Loucy (cell line): Measurements from ENCODE around the gene EGF.
"Not testable (repeated sequence)": the region's sequence is repeated elsewhere in the genome, so short reads cannot be mapped to it uniquely, and the experiment has no call there.

Experiments
- H2AFZ ChIP-seq: fragments of 200-600 bp; sonication (generic); 2 replicates; pipeline ENCODE4 v1.6.0; 2016; ENCODE audit warnings: antibody characterized with exemption, mild to moderate bottlenecking, low read length, moderate library complexity
- H3F3A ChIP-seq: fragments of 200-600 bp; 2 replicates; pipeline ENCODE4 v1.6.0; 2016; ENCODE audit warnings: antibody characterized with exemption, low read depth, mild to moderate bottlenecking
- H3K27me3 ChIP-seq: fragments of 200-600 bp; sonication (generic); 2 replicates; pipeline ENCODE4 v1.6.1; 2014; ENCODE audit warnings: low read length, mild to moderate bottlenecking; ENCODE audit not compliant: insufficient read depth, poor library complexity, severe bottlenecking
- H3K36me3 ChIP-seq: fragments of 200-600 bp; sonication (generic); 2 replicates; pipeline ENCODE4 v1.6.1; 2016; ENCODE audit warnings: low read length; ENCODE audit not compliant: insufficient read depth
- H3K4me1 ChIP-seq: fragments of 200-600 bp; sonication (generic); 2 replicates; pipeline ENCODE4 v1.5.1; 2014; ENCODE audit warnings: low read length, mild to moderate bottlenecking; ENCODE audit not compliant: insufficient read depth, poor library complexity, severe bottlenecking
- H3K4me2 ChIP-seq: fragments of 200-600 bp; sonication (generic); 2 replicates; pipeline ENCODE4 v1.6.0; 2014; ENCODE audit warnings: antibody characterized with exemption, low read length, low read depth, mild to moderate bottlenecking; ENCODE audit not compliant: poor library complexity, severe bottlenecking
- H3K4me3 ChIP-seq: fragments of 200-600 bp; sonication (generic); 2 replicates; pipeline ENCODE4 v1.5.1; 2014; ENCODE audit warnings: low read length, mild to moderate bottlenecking, mixed read lengths; ENCODE audit not compliant: poor library complexity, severe bottlenecking
- H3K79me2 ChIP-seq: fragments of 200-600 bp; sonication (generic); 2 replicates; pipeline ENCODE4 v1.6.1; 2014; ENCODE audit warnings: low read length; ENCODE audit not compliant: insufficient read depth
- H3K9ac ChIP-seq: fragments of 200-600 bp; sonication (generic); 2 replicates; pipeline ENCODE4 v1.6.0; 2014; ENCODE audit warnings: mild to moderate bottlenecking, low read depth, low read length, moderate library complexity; ENCODE audit not compliant: poor library complexity, severe bottlenecking
- H3K9me2 ChIP-seq: fragments of 200-600 bp; sonication (generic); replicated peaks from 2 replicates; pipeline ENCODE4 v1.6.1; 2016; ENCODE audit warnings: low read depth, low read length, mixed read lengths
- H3K9me3 ChIP-seq: fragments of 200-600 bp; sonication (generic); 2 replicates; pipeline ENCODE4 v1.6.1; 2014; ENCODE audit warnings: mild to moderate bottlenecking, antibody characterized with exemption, low read length, low read depth; ENCODE audit not compliant: insufficient read depth
- H4K20me1 ChIP-seq: fragments of 200-600 bp; sonication (generic); 2 replicates; pipeline ENCODE4 v1.6.0; 2014; ENCODE audit warnings: antibody characterized with exemption, low read length, mild to moderate bottlenecking; ENCODE audit not compliant: insufficient read depth, poor library complexity, severe bottlenecking
- CTCF ChIP-seq: fragments of 200-600 bp; sonication (generic); conservative IDR thresholded peaks from 2 replicates; pipeline ENCODE4 v1.5.1; 2014; ENCODE audit warnings: mild to moderate bottlenecking, antibody characterized with exemption, low read length
- EZH2phosphoT487 ChIP-seq: fragments of 200-600 bp; IDR thresholded peaks from 2 replicates; pipeline ENCODE4 v1.6.1; 2018; ENCODE audit warnings: antibody characterized with exemption, mild to moderate bottlenecking, moderate library complexity, borderline replicate concordance

The EGF gene

GRCh38 chr4:109930464-109930863 lies 17.8 kb downstream of the EGF start:
- no peaks in the 10 kb centered on the region for H3K9me3 ChIP-seq
- H2AFZ ChIP-seq: 0 out of 2 replicates have a peak overlapping the region, but pooled peaks have one; percentile 14
- no peak overlapping the region for H3K4me3 ChIP-seq
- no peak overlapping the region for H3K4me2 ChIP-seq
- no peak for TF ChIP-seq CTCF
- no peak for TF ChIP-seq EZH2phosphoT487
- no peaks in the 10 kb centered on the region for H3K9me2 ChIP-seq
- H3K9ac ChIP-seq: no peak overlapping the region
- no peaks in the 10 kb centered on the region for H3K4me1 ChIP-seq
- no peaks in the 10 kb centered on the region for H3K79me2 ChIP-seq
- H3K27me3 ChIP-seq: no peaks in the 10 kb centered on the region
- no peaks in the 10 kb centered on the region for H4K20me1 ChIP-seq
- no peaks in the 10 kb centered on the region for H3K36me3 ChIP-seq
- no peaks in the 10 kb centered on the region for H3F3A ChIP-seq

- H3K4me3 ChIP-seq: no peak overlapping the region
- no peak overlapping the region for H3K9ac ChIP-seq
- no peaks in the 10 kb centered on the region for H3F3A ChIP-seq
- no peaks in the 10 kb centered on the region for H3K4me1 ChIP-seq
- H3K79me2 ChIP-seq: no peaks in the 10 kb centered on the region
- H3K9me2 ChIP-seq: no peaks in the 10 kb centered on the region
- H3K9me3 ChIP-seq: no peaks in the 10 kb centered on the region
- 0 out of 2 replicates have a peak overlapping the region, but pooled peaks have one; percentile 14 for H2AFZ ChIP-seq
- no peaks in the 10 kb centered on the region for H3K27me3 ChIP-seq
- H4K20me1 ChIP-seq: no peaks in the 10 kb centered on the region
- no peak for TF ChIP-seq CTCF
- no peak for TF ChIP-seq EZH2phosphoT487
- no peak overlapping the region for H3K4me2 ChIP-seq
- no peaks in the 10 kb centered on the region for H3K36me3 ChIP-seq
Observed at GRCh38 chr4:109930872-109931271, 18.2 kb downstream of the EGF start.

- Histone ChIP-seq H3K36me3 (no peaks in the 10 kb centered on the region), H3K9me2 (no peaks in the 10 kb centered on the region), H3K9ac (no peak overlapping the region), H2AFZ (no peak overlapping the region), H3F3A (no peaks in the 10 kb centered on the region), H3K27me3 (no peaks in the 10 kb centered on the region), H3K79me2 (no peaks in the 10 kb centered on the region), H4K20me1 (no peaks in the 10 kb centered on the region), H3K4me3 (no peak overlapping the region), H3K4me1 (no peaks in the 10 kb centered on the region), H3K4me2 (no peak overlapping the region), H3K9me3 (no peaks in the 10 kb centered on the region)
- no peak for TF ChIP-seq EZH2phosphoT487
- no peak for TF ChIP-seq CTCF
Observed at GRCh38 chr4:109931318-109931717, 18.6 kb downstream of the EGF start.

GRCh38 chr4:109937352-109937751 lies 24.7 kb downstream of the EGF start:
- H3K4me2 ChIP-seq, H3K4me3 ChIP-seq, H4K20me1 ChIP-seq, H3K36me3 ChIP-seq, H2AFZ ChIP-seq, H3K27me3 ChIP-seq, H3K79me2 ChIP-seq, H3K9me2 ChIP-seq, H3K9me3 ChIP-seq, H3F3A ChIP-seq, H3K4me1 ChIP-seq, H3K9ac ChIP-seq: not testable (repeated sequence)
